ENCODE results near the gene RMND1. TPM values are rescaled to one million over a fixed set of nuclear protein-coding genes. Genes with fewer than 3 reads are reported as not detected.

RMND1 gene
- total and polyA plus RNA-seq, 9 of the 15 experiments (the other 6 are each of a cell fraction or from before 2014, with no cell fraction given) = 26.9 to 47.8 (median 36.2) TPM

GRCh38 chr6:151390276-151390850 lies 61.6 kb downstream of the RMND1 start (continued):
- TF ChIP-seq, protein P1, sequence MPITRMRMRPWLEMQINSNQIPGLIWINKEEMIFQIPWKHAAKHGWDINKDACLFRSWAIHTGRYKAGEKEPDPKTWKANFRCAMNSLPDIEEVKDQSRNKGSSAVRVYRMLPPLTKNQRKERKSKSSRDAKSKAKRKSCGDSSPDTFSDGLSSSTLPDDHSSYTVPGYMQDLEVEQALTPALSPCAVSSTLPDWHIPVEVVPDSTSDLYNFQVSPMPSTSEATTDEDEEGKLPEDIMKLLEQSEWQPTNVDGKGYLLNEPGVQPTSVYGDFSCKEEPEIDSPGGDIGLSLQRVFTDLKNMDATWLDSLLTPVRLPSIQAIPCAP (CRISPR knock-in tag; IDR thresholded peaks at IDR 0.05; ENCODE audit: borderline replicate concordance) = no peak
- TF ChIP-seq BRD9 (IDR thresholded peaks at IDR 0.05; ENCODE audit: low read depth, partially characterized antibody) (no peak), GTF2E2 (tag; IDR thresholded peaks at IDR 0.05) (peak; percentile 66), KDM4B (IDR thresholded peaks at IDR 0.05; ENCODE audit: borderline replicate concordance in 2 of 2, low read depth in 1 of 2) (no peak; a peak in 1 of 4 replicates), SMAD1 (IDR thresholded peaks at IDR 0.05; ENCODE audit: low read depth, low read length, partially characterized antibody) (no peak), TAF15 (IDR thresholded peaks at IDR 0.05; ENCODE audit: low read depth, low read length) (no peak), TFE3 (CRISPR knock-in tag; IDR thresholded peaks at IDR 0.05) (no peak), CHCHD3 (CRISPR knock-in tag; IDR thresholded peaks at IDR 0.05) (no peak), SMC3 (conservative IDR thresholded peaks at IDR 0.05; ENCODE audit: insufficient read depth, low read depth, low read length) (no peak), ZNF224 (CRISPR knock-in tag; IDR thresholded peaks at IDR 0.05) (no peak), ZNF780A (CRISPR knock-in tag; IDR thresholded peaks at IDR 0.05) (no peak), NFIX (CRISPR knock-in tag; IDR thresholded peaks at IDR 0.05; ENCODE audit: low read depth) (no peak), SREBF1 (IDR thresholded peaks at IDR 0.05; ENCODE audit: borderline replicate concordance, low read depth, low read length) (no peak), JUND (IDR thresholded peaks at IDR 0.05; ENCODE audit: borderline replicate concordance, low read depth, low read length) (no peak), JUND (tag; IDR thresholded peaks at IDR 0.05; ENCODE audit: borderline replicate concordance, low read depth, low read length) (no peak; the same call in 2 of the 3 replicates), CBFA2T2 (conservative IDR thresholded peaks at IDR 0.05) (no peak), ZNF140 (CRISPR knock-in tag; IDR thresholded peaks at IDR 0.05) (no peak)
- TF ChIP-seq, protein P2, sequence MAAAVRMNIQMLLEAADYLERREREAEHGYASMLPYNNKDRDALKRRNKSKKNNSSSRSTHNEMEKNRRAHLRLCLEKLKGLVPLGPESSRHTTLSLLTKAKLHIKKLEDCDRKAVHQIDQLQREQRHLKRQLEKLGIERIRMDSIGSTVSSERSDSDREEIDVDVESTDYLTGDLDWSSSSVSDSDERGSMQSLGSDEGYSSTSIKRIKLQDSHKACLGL (CRISPR knock-in tag; IDR thresholded peaks at IDR 0.05; ENCODE audit: borderline replicate concordance, poor library complexity, severe bottlenecking) = no peak
- TF ChIP-seq, protein P3, sequence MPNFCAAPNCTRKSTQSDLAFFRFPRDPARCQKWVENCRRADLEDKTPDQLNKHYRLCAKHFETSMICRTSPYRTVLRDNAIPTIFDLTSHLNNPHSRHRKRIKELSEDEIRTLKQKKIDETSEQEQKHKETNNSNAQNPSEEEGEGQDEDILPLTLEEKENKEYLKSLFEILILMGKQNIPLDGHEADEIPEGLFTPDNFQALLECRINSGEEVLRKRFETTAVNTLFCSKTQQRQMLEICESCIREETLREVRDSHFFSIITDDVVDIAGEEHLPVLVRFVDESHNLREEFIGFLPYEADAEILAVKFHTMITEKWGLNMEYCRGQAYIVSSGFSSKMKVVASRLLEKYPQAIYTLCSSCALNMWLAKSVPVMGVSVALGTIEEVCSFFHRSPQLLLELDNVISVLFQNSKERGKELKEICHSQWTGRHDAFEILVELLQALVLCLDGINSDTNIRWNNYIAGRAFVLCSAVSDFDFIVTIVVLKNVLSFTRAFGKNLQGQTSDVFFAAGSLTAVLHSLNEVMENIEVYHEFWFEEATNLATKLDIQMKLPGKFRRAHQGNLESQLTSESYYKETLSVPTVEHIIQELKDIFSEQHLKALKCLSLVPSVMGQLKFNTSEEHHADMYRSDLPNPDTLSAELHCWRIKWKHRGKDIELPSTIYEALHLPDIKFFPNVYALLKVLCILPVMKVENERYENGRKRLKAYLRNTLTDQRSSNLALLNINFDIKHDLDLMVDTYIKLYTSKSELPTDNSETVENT (CRISPR knock-in tag; IDR thresholded peaks at IDR 0.05) = no peak
- TF ChIP-seq, protein P4, sequence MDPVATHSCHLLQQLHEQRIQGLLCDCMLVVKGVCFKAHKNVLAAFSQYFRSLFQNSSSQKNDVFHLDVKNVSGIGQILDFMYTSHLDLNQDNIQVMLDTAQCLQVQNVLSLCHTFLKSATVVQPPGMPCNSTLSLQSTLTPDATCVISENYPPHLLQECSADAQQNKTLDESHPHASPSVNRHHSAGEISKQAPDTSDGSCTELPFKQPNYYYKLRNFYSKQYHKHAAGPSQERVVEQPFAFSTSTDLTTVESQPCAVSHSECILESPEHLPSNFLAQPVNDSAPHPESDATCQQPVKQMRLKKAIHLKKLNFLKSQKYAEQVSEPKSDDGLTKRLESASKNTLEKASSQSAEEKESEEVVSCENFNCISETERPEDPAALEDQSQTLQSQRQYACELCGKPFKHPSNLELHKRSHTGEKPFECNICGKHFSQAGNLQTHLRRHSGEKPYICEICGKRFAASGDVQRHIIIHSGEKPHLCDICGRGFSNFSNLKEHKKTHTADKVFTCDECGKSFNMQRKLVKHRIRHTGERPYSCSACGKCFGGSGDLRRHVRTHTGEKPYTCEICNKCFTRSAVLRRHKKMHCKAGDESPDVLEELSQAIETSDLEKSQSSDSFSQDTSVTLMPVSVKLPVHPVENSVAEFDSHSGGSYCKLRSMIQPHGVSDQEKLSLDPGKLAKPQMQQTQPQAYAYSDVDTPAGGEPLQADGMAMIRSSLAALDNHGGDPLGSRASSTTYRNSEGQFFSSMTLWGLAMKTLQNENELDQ (CRISPR knock-in tag; IDR thresholded peaks at IDR 0.05; ENCODE audit: borderline replicate concordance) = no peak

Data from K562 (cell line).